ENCODE data around the gene RTL1. TPM values are rescaled to one million over a fixed set of nuclear protein-coding genes. Genes with fewer than 3 reads are reported as not detected.

RTL1 gene
- total and polyA plus RNA-seq, 11 donors = not detected

GRCh38 chr14:100904307-100905087 is 975 bp upstream of the RTL1 start:
- Histone ChIP-seq H3K4me1 (peaks cover 0 to 15% (median 2%) of the 10 kb centered on the region in 12 donors), H3K9me3 (peaks cover 0 to 4% (median 0%) of the 10 kb centered on the region in 12 donors), H3K4me3 (no peak overlapping the region), H3K36me3 (no peaks in the 10 kb centered on the region), H3K27ac (no peak overlapping the region), H3K27me3 (peaks cover 6 to 74% (median 38%) of the 10 kb centered on the region in 9 donors)
- DNase-seq = no peak
- no peak for TF ChIP-seq CTCF (IDR thresholded peaks at IDR 0.05)
- no peak for TF ChIP-seq POLR2A (IDR thresholded peaks at IDR 0.05)
- intact Hi-C loops (cut with DNase I) = no loop called here
- no peak for ATAC-seq
- WGBS, 4 donors = 17 to 32% (median 21%) methylated on average over 24 to 45 of the region's 45 CpGs

- H3K36me3 ChIP-seq = no peaks in the 10 kb centered on the region
- no peak overlapping the region for H3K27ac ChIP-seq
- peaks cover 7 to 87% (median 38%) of the 10 kb centered on the region in 9 donors for H3K27me3 ChIP-seq
- DNase-seq (no peak), ATAC-seq (no peak)
- WGBS, 4 donors = 75 to 80% (median 79%) methylated on average over 9 to 10 of the region's 10 CpGs
- H3K4me3 ChIP-seq = no peak overlapping the region
- intact Hi-C loops (cut with DNase I) = no loop called here
- TF ChIP-seq POLR2A (IDR thresholded peaks at IDR 0.05) (no peak), CTCF (IDR thresholded peaks at IDR 0.05) (no peak)
- peaks cover 0 to 20% (median 6%) of the 10 kb centered on the region in 12 donors for H3K4me1 ChIP-seq
- peaks cover 0 to 4% (median 0%) of the 10 kb centered on the region in 12 donors for H3K9me3 ChIP-seq
Observed at GRCh38 chr14:100903134-100903468, 421 bp downstream of the RTL1 start.

GRCh38 chr14:100902295-100903133 is 1.0 kb downstream of the RTL1 start:
- 44 to 52% (median 50%) methylated on average over 14 to 18 of the region's 18 CpGs for WGBS, 4 donors
- intact Hi-C loops (cut with DNase I) = no loop called here
- H3K4me1 ChIP-seq = peaks cover 0 to 20% (median 6%) of the 10 kb centered on the region in 12 donors
- peaks cover 0 to 4% (median 0%) of the 10 kb centered on the region in 12 donors for H3K9me3 ChIP-seq
- no peak for TF ChIP-seq POLR2A (IDR thresholded peaks at IDR 0.05)
- no peak for TF ChIP-seq CTCF (IDR thresholded peaks at IDR 0.05)
- H3K27me3 ChIP-seq = peaks cover 7 to 85% (median 38%) of the 10 kb centered on the region in 9 donors
- H3K27ac ChIP-seq = no peak overlapping the region
- no peak for DNase-seq
- H3K4me3 ChIP-seq = no peak overlapping the region
- no peak for ATAC-seq
- no peaks in the 10 kb centered on the region for H3K36me3 ChIP-seq

All from heart left ventricle (tissue), 16 donors.